GM23248 (cell line): ENCODE measurements around the gene RAB44.

Experiments
- EZH2 ChIP-seq: fragments of 200-600 bp; sonication (generic); IDR thresholded peaks from 2 replicates; pipeline ENCODE4 v1.6.1; 2018; ENCODE audit warnings: antibody characterized with exemption, mild to moderate bottlenecking; ENCODE audit not compliant: insufficient read depth, poor library complexity, severe bottlenecking
- EZH2phosphoT487 ChIP-seq: fragments of 200-600 bp; sonication (generic); IDR thresholded peaks from 2 replicates; pipeline ENCODE4 v1.6.1; 2018; ENCODE audit warnings: antibody characterized with exemption, moderate library complexity, mild to moderate bottlenecking, low read depth; ENCODE audit not compliant: insufficient read depth

DNA sequence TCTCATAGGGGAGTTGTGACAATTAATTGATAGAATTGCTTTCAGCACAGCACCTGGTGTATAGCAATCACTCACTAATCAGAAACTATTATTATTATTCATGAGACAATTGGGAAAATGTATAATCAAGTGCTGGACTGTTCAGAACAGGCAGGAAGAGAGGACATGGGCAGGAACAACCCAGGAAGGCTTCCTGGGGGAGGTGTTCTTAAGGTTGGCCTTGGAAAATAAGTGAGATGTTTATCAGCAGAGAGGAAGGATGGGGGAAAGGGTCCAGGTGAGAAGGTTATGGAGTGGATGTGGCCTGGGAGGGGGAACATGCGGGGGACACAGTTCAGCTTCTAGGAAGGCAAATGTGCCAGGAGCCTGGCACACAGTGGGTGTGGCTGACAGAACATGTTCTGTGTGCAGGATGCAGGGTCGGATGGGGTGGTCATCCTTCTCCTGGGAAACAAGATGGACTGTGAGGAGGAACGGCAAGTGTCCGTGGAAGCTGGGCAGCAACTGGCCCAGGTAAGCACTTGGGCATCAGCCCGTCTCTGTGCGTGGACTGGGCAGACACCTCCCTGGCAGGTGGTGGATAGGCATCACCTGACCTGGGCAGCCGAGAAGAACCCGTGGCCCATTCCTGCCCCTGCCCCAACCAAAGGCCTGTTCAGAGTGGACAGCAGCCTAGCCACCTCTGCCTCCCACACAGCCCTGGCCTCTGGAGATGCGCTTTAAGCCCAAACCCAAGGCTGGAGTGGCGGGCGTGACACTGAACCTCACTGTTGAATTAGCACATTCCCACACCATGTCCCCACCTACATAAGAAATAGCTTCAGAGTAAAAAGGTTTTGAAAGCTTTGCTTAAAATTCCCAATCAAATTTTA lies 30.9 kb downstream of the RAB44 start:
- TF ChIP-seq EZH2 (no peak), EZH2phosphoT487 (no peak)
